SJCRH30 (cell line): ENCODE measurements around the gene AFAP1L2. TPM values are rescaled to one million over a fixed set of nuclear protein-coding genes. Genes with fewer than 3 reads are reported as not detected.

Experiments used
- DNase-seq, 2 experiments: peaks; one replicate each; pipeline ENCODE4 v3.0.0-alpha.2; 2015 to 2020
- H3K27ac ChIP-seq: fragments of 250-450 bp; sonication (Bioruptor Pico); 2 replicates; pipeline ENCODE4 v1.5.1; 2020; ENCODE audit warnings: mild to moderate bottlenecking, moderate library complexity
- H3K27me3 ChIP-seq: fragments of 250-450 bp; sonication (Bioruptor Pico); 2 replicates; pipeline ENCODE4 v1.5.1; 2020; ENCODE audit warnings: mild to moderate bottlenecking, moderate library complexity
- H3K36me3 ChIP-seq: fragments of 250-450 bp; sonication (Bioruptor Pico); 2 replicates; pipeline ENCODE4 v1.5.1; 2020; ENCODE audit warnings: mild to moderate bottlenecking, moderate library complexity
- H3K4me1 ChIP-seq: fragments of 250-450 bp; sonication (Bioruptor Pico); 2 replicates; pipeline ENCODE4 v1.5.1; 2020; ENCODE audit warnings: mild to moderate bottlenecking, moderate library complexity
- H3K4me3 ChIP-seq: fragments of 250-450 bp; sonication (Bioruptor Pico); 2 replicates; pipeline ENCODE4 v1.5.1; 2020; ENCODE audit warnings: mild to moderate bottlenecking, moderate library complexity
- H3K9me3 ChIP-seq: fragments of 250-450 bp; sonication (Bioruptor Pico); replicated peaks from 2 replicates; pipeline ENCODE4 v1.5.1; 2020; ENCODE audit warnings: mild to moderate bottlenecking, moderate library complexity
- total RNA-seq: library from RNA; depleted of rRNA; stranded (reverse); fragments of >200 nt; shearing (Covaris generic); gene quantifications from 2 replicates; pipeline ENCODE4 v1.2.3, GENCODE V29; 2014; rRNA removed

Gene AFAP1L2
- total RNA-seq, 1 experiment from 2014 or later: 1.8 TPM

DNA sequence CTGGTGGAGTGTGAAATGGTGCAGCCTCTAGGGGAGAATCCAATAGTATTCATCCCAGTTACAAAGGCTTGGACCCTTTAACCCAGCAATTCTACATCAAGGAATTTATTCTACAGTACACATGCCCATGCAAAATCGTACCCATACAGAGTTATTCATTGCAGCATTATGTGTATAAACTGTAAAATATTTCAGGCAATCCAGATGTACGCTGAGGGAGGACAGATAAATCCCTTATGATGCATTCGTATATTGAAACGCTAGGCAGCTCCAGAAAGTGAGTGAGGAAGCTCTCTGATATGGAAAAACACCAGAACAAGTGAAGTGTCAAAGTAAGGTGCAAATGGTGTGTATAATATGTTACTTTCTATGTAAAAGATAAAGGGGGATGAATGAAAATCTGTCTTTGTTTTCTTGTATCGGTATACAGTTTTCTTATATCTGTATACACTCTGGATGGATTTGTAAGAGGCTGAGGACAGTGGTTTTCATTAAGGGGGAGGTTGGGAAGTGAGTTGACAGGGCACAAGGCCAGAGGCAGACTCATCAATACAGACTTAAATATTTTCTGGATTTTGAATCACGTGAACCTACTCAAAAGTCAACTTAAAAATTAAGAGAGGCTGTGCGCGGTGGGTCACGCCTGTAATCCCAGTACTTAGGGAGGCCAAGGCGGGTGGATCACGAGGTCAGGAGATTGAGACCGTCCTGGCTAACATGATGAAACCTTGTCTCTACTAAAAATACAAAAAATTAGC is 148.1 kb downstream of the AFAP1L2 start:
- Histone ChIP-seq H3K27ac (no peak overlapping the region), H3K4me1 (peaks cover 30% of the 10 kb centered on the region), H3K9me3 (no peaks in the 10 kb centered on the region), H3K4me3 (no peak overlapping the region), H3K27me3 (no peaks in the 10 kb centered on the region), H3K36me3 (no peaks in the 10 kb centered on the region)
- no peak for DNase-seq

DNA sequence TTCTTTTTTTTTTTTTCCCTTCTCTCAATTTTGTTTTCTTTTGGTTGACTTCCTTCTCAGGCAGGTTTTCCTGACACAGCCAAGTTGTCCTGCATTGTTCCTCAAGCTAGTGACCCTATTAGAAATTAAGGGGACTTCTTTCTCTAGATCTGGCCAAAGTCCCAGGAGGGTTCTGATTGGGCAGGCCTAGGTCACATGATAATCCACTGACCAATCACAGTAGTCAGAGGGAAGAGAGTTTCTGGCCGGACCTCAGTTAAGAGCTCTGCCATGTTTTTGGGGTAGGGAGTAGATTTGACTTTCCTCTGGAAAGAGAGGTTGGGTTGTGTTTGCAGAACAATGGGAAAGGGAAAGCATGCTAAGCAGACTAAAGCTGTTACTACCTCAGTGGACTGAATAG is 149.1 kb downstream of the AFAP1L2 start:
- no peak for DNase-seq
- Histone ChIP-seq H3K4me3 (no peak overlapping the region), H3K27ac (no peak overlapping the region), H3K9me3 (no peaks in the 10 kb centered on the region), H3K27me3 (no peaks in the 10 kb centered on the region), H3K4me1 (peaks cover 27% of the 10 kb centered on the region), H3K36me3 (no peaks in the 10 kb centered on the region)

DNA sequence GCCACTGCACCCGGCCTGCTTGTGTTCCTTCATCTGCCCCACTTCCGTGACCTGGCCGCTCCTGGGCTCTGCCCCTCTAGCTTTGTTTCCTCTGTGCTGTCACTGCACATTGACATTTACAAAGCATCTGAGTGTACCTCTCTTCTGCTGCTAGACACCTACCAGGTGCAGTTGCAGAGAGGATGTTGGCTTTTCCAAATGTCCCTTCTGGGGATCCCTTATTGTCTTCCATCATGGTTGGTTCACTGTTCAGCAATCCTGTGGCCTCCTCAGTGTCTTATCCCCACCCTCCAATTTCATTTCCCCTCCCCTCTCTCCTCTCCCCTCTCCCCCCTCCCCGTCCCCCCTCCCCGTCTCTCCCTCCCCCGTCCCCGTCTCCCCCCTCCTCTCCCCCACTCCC is 151.4 kb downstream of the AFAP1L2 start:
- no peaks in the 10 kb centered on the region for H3K9me3 ChIP-seq
- DNase-seq: no peak
- no peak overlapping the region for H3K4me3 ChIP-seq
- no peaks in the 10 kb centered on the region for H3K27me3 ChIP-seq
- H3K36me3 ChIP-seq: no peaks in the 10 kb centered on the region
- H3K4me1 ChIP-seq: peaks cover 24% of the 10 kb centered on the region
- no peak overlapping the region for H3K27ac ChIP-seq

DNA sequence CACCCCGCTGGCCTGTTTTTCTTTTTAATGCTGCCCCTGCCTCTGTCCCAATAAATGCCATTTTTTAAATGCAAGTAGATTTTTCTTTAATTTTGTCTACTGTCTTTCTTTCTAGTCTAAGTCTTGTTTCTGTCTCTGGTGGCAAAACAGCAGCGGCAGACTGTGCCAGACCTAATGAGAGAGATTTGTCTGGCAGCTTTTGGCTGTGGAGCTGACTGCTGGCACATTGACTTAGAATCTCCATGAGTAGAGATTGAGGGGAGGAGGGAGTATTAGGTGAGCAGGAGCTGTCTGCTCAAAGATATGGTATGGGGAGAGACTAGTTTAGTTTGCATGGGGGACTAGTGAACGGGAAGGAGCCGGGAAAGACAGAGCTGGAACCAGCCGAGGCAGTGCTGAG is 152.2 kb downstream of the AFAP1L2 start:
- Histone ChIP-seq H3K36me3 (no peaks in the 10 kb centered on the region), H3K27me3 (no peaks in the 10 kb centered on the region), H3K4me3 (no peak overlapping the region), H3K4me1 (peaks cover 16% of the 10 kb centered on the region), H3K27ac (no peak overlapping the region), H3K9me3 (no peaks in the 10 kb centered on the region)
- no peak for DNase-seq

DNA sequence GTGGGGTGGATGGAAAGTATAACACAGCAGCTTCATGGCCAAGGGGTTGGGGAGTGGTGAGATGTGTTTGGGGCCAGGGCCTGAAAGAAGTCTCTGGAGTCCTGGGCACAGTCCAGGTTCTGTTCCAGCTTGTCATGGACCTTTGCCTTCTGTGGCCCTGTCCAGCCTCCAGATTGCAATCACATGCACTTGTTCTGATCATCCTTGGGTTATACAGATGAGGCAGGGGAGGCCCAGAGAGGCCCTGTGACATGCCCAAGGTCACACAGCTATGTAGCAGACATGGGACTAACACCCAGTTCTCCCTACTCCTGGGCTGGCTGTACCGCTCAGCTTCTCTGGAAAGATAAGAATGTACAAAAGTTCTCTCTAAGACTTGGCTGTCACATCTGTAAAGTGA is 153.6 kb downstream of the AFAP1L2 start:
- H3K9me3 ChIP-seq: no peaks in the 10 kb centered on the region
- H3K4me1 ChIP-seq: peaks cover 11% of the 10 kb centered on the region
- H3K4me3 ChIP-seq: no peak overlapping the region
- no peaks in the 10 kb centered on the region for H3K36me3 ChIP-seq
- no peak overlapping the region for H3K27ac ChIP-seq
- no peak for DNase-seq
- no peaks in the 10 kb centered on the region for H3K27me3 ChIP-seq

DNA sequence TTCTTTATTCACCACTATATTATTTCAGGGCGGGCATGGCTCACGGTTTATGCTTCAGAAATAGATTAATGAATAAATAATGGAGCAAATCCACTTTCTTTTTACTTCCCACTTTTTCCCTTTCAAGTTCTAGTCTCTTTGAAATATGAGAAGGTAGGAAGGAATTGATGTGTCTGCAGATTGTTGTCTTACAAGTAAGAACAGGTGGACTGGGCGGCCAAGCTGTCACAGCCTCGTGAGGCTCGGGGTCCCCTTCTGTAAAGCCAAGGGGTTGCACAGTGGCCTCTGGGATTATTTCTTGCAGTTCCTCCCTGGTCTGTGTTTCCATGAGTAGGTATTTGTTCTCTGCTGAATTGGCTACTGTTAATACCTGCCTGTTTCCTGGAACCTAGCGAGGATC is 154.1 kb downstream of the AFAP1L2 start:
- peak; percentile 62 to 75 for DNase-seq
- Histone ChIP-seq H3K27me3 (no peaks in the 10 kb centered on the region), H3K9me3 (no peaks in the 10 kb centered on the region), H3K27ac (no peak overlapping the region), H3K4me1 (peaks cover 15% of the 10 kb centered on the region), H3K36me3 (no peaks in the 10 kb centered on the region), H3K4me3 (no peak overlapping the region)

DNA sequence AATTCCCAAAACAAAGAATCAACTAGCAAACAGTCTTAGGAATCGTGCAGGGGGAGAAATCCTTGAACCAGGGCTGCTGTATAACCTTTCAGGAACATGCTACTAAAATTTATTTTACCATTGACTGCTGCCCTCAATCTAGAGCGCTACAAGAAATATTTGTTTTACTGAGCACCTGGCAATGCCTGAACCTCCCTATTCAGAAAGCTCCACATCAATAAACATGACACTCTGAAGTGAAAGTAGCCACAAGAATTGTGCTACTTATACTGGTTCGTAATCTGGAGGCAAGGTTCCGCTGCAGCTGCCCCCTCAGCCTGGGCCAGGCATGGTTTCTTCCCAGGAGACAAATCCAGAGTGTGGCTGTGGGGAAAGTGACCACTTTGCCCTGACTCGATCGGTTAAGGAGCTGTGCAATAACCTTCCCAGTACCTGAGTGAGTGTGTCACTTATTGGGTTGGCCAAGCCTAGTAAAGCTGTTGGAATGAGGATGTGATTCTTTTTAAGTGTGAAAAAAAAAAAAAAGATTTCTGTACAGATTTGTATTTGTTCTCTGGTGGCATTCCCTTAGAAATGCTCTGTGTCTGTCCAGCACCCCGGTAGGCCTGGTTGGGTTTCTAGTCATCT is 157.5 kb downstream of the AFAP1L2 start:
- H3K27me3 ChIP-seq: no peaks in the 10 kb centered on the region
- H3K9me3 ChIP-seq: no peaks in the 10 kb centered on the region
- no peak for DNase-seq
- no peak overlapping the region for H3K27ac ChIP-seq
- H3K36me3 ChIP-seq: no peaks in the 10 kb centered on the region
- peaks cover 21% of the 10 kb centered on the region for H3K4me1 ChIP-seq
- no peak overlapping the region for H3K4me3 ChIP-seq

DNA sequence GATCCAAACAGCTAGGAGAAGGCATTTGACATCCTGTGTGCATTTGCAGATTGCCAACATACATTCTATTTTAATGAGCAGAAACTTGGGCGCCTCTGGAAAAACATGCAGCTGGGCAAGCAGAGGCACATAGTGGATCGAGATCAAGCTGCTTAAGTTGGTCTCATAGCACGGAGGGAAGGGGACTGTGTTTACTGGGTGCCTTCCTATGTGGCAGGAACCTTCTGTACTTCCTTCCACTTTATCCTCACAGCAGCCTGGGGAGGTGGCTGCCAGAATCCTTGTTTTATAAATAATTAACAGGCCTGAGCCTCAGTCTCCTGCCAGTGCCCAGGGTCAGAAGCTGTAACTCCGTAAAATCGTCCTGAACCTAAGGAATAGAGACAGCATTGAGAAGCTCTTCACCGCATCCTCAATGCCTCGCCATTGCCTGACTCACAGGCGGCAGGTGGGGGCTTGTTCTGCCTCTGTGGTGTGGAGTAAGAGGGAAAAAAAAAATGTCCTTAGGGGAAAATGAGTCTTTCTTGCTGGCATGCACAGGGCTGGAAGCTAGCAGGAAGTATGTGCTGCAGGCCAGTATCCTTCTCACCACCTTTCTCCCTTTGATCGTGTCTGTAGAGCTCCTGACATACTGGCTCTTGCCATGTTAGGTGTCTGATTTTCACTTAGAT is 159.0 kb downstream of the AFAP1L2 start:
- H3K36me3 ChIP-seq: no peaks in the 10 kb centered on the region
- DNase-seq: peak; percentile 23 to 51
- no peaks in the 10 kb centered on the region for H3K27me3 ChIP-seq
- H3K4me1 ChIP-seq: peaks cover 15% of the 10 kb centered on the region
- no peak overlapping the region for H3K4me3 ChIP-seq
- H3K27ac ChIP-seq: no peak overlapping the region
- no peaks in the 10 kb centered on the region for H3K9me3 ChIP-seq

Other genes with a start within 250 kb of the AFAP1L2 start
- 10.7 and 11.4 TPM in 2 replicates for gene CCDC186, start 230.3 kb downstream of the AFAP1L2 start, total RNA-seq
- gene TDRD1, start 225.1 kb downstream of the AFAP1L2 start, total RNA-seq: 0.61 TPM in 2 replicates
- not detected in 2 replicates for gene VWA2, start 165.2 kb downstream of the AFAP1L2 start, total RNA-seq